Dermis microvascular lymphatic vessel endothelial cell (primary cell): ENCODE results near the gene PLOD1. TPM values are rescaled to one million over a fixed set of nuclear protein-coding genes. Genes with fewer than 3 reads are reported as not detected.
"Not testable (repeated sequence)": the region's sequence is repeated elsewhere in the genome, so short reads cannot be mapped to it uniquely, and the experiment has no call there.

Experiments
- DNase-seq, 2 donors: peaks; one replicate each; pipeline versions ENCODE4 v3.0.0 to v3.0.0-alpha.2; 2010; ENCODE audit warnings: low read depth in 2 of 2
- total RNA-seq: library from RNA; depleted of rRNA; stranded (reverse); fragments of >200 nt; gene quantifications from 2 replicates; pipeline ENCODE4 v1.2.1, GENCODE V29; 2014

The PLOD1 gene
- total RNA-seq, 1 donor from 2014 or later: 138 TPM

- no peak for DNase-seq
These were observed 4.4 kb downstream of the PLOD1 start for GRCh38 chr1:11938722-11939526.

GRCh38 chr1:11939794-11940193, 5.3 kb downstream of the PLOD1 start:
- DNase-seq: not testable (repeated sequence)

- DNase-seq: no peak
These were observed 5.9 kb downstream of the PLOD1 start for GRCh38 chr1:11940260-11940921.

- DNase-seq: no peak
These were observed 7.8 kb downstream of the PLOD1 start for GRCh38 chr1:11942280-11942679.

- no peak for DNase-seq
These were observed 9.1 kb downstream of the PLOD1 start for GRCh38 chr1:11943619-11944018.

GRCh38 chr1:11944358-11944931, 9.9 kb downstream of the PLOD1 start:
- DNase-seq: peak in 1 of 2 donors; percentile 57

GRCh38 chr1:11946647-11947046, 12.1 kb downstream of the PLOD1 start:
- no peak for DNase-seq

- no peak for DNase-seq
These were observed 14.4 kb downstream of the PLOD1 start for GRCh38 chr1:11948822-11949458.

- DNase-seq: no peak
These were observed 17.4 kb downstream of the PLOD1 start for GRCh38 chr1:11951901-11952300.

GRCh38 chr1:11952455-11953109, 18.1 kb downstream of the PLOD1 start:
- no peak for DNase-seq

GRCh38 chr1:11955221-11955620, 20.7 kb downstream of the PLOD1 start:
- DNase-seq: no peak

- DNase-seq: no peak
These were observed 22.9 kb downstream of the PLOD1 start for GRCh38 chr1:11957398-11957797.

- DNase-seq: no peak
These were observed 23.4 kb downstream of the PLOD1 start for GRCh38 chr1:11957897-11958296.

GRCh38 chr1:11960276-11960675, 25.8 kb downstream of the PLOD1 start:
- DNase-seq: no peak

- peak in 1 of 2 donors; percentile 29 for DNase-seq
These were observed 26.2 kb downstream of the PLOD1 start for GRCh38 chr1:11960715-11961114.

GRCh38 chr1:11961230-11961629, 26.7 kb downstream of the PLOD1 start:
- DNase-seq: peak in 1 of 2 donors; percentile 37

- no peak for DNase-seq
These were observed 29.1 kb downstream of the PLOD1 start for GRCh38 chr1:11963622-11964021.

- DNase-seq: no peak
These were observed 30.1 kb downstream of the PLOD1 start for GRCh38 chr1:11964656-11965055.

GRCh38 chr1:11967028-11967547, 32.6 kb downstream of the PLOD1 start:
- peak; percentile 48 to 56 for DNase-seq

GRCh38 chr1:11970441-11971185, 36.1 kb downstream of the PLOD1 start:
- no peak for DNase-seq

GRCh38 chr1:11977625-11978024, 43.1 kb downstream of the PLOD1 start:
- no peak for DNase-seq
